ENCODE results near the gene FKBP2.

FKBP2 gene

GRCh38 chr11:64249038-64249437, 8.1 kb downstream of the FKBP2 start:
- Histone ChIP-seq H3K9ac (ENCODE audit: low read length) (no peak overlapping the region), H3K9me3 (ENCODE audit: control insufficient read depth, low read length) (no peaks in the 10 kb centered on the region), H3K36me3 (ENCODE audit: control insufficient read depth, insufficient read depth, low read length) (no peaks in the 10 kb centered on the region), H3K27me3 (ENCODE audit: control insufficient read depth, insufficient read depth, low read length) (peaks cover 5% of the 10 kb centered on the region), H3K4me3 (ENCODE audit: low read length) (no peak overlapping the region), H3K4me1 (ENCODE audit: control insufficient read depth, insufficient read depth, low read length) (peaks cover 47% of the 10 kb centered on the region)

- H3K9me3 ChIP-seq (ENCODE audit: control insufficient read depth, low read length), result no peaks in the 10 kb centered on the region
- H3K4me3 ChIP-seq (ENCODE audit: low read length), result no peak overlapping the region
- H3K36me3 ChIP-seq (ENCODE audit: control insufficient read depth, insufficient read depth, low read length), result peaks cover 2% of the 10 kb centered on the region
- H3K4me1 ChIP-seq (ENCODE audit: control insufficient read depth, insufficient read depth, low read length), result peaks cover 47% of the 10 kb centered on the region
- no peak overlapping the region for H3K9ac ChIP-seq (ENCODE audit: low read length)
- peaks cover 5% of the 10 kb centered on the region for H3K27me3 ChIP-seq (ENCODE audit: control insufficient read depth, insufficient read depth, low read length)
These were observed 8.9 kb downstream of the FKBP2 start for GRCh38 chr11:64249563-64250414.

DNA sequence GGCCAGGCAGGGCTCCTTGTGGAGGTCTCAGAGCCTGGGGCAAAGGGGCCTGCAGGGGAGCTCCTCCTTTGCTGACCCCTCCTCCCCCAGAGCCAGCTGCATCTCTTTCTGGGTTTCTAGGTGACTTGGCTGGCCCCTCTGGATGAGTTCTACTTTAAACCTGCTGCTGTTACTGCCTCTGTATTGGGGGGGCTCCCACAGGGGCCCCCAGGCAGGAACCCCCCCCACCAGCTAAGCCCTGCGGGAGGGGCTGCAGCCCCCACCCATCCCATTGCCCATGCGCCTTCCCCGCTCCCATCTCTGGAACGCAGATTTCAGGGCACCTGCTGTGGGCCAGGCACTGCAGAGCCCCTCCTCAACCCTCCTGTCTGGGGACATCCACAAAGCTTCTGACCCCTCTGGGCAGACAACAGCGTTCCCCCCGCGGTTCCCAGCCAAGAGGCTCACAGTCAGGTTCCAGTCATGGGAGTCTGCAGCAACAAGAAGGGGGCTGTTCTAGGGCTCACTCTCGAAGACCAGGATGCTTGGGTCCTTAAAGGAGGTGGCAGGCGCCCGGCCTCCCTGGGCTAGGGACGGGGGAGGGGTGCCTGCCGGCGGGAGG, 9.6 kb downstream of the FKBP2 start:
- Histone ChIP-seq H3K9me3 (ENCODE audit: control insufficient read depth, low read length) (no peaks in the 10 kb centered on the region), H3K36me3 (ENCODE audit: control insufficient read depth, insufficient read depth, low read length) (peaks cover 8% of the 10 kb centered on the region), H3K4me1 (ENCODE audit: control insufficient read depth, insufficient read depth, low read length) (peaks cover 40% of the 10 kb centered on the region), H3K9ac (ENCODE audit: low read length) (peak overlapping the region; percentile 55), H3K27me3 (ENCODE audit: control insufficient read depth, insufficient read depth, low read length) (peaks cover 5% of the 10 kb centered on the region), H3K4me3 (ENCODE audit: low read length) (peak overlapping the region; percentile 25)

DNA sequence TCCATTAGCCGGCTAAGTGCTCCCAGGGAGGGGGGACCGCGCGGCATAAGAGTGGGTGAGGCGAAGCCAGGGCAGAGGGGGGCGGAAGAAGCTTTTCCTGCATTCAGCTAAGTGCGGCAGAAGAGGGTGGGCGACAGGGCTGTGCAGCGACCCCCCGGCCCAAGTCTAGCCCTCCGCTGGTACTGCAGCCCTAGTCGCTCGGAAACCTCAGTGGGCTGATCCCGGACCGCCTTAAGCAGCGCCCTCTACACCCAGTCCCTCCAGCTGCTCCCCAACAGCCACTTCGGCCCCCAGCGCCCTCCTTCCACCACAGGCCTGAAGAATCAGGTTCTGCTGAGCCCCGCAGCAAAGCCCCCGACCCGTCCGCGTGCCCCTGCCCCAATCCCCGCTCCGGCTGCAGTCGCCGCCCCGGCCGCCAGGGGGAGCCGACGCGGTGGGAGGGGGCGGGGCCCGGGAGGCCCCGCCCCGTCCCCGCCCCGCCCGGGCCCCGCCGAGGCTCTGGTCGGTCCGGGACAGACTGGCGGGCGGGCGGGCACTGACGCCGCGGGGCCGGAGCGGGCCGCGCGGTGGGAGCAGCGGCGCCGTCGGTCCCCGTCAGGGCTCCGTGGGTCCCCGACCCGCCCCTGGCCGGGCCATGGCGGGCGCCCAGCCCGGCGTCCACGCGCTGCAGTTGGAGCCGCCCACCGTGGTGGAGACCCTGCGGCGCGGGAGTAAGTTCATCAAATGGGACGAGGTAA, 10.3 kb downstream of the FKBP2 start, which contains the start of gene PLCB3:
TSS of gene PLCB3 (plus strand) at position 515 of the 737 bp plus-strand sequence. CDS start at position 635, 120 bp downstream.
- Histone ChIP-seq H3K9ac (ENCODE audit: low read length) (peak within 1 kb of the TSS; percentile 72), H3K9me3 (ENCODE audit: control insufficient read depth, low read length) (no peaks in the 10 kb centered on the region), H3K4me3 (ENCODE audit: low read length) (peak within 1 kb of the TSS; percentile 65), H3K36me3 (ENCODE audit: control insufficient read depth, insufficient read depth, low read length) (peaks cover 14% of the 10 kb centered on the region), H3K4me1 (ENCODE audit: control insufficient read depth, insufficient read depth, low read length) (peaks cover 34% of the 10 kb centered on the region), H3K27me3 (ENCODE audit: control insufficient read depth, insufficient read depth, low read length) (peaks cover 5% of the 10 kb centered on the region)

- peaks cover 16% of the 10 kb centered on the region for H3K36me3 ChIP-seq (ENCODE audit: control insufficient read depth, insufficient read depth, low read length)
- H3K9ac ChIP-seq (ENCODE audit: low read length), result peak overlapping the region; percentile 72
- peaks cover 5% of the 10 kb centered on the region for H3K27me3 ChIP-seq (ENCODE audit: control insufficient read depth, insufficient read depth, low read length)
- peaks cover 34% of the 10 kb centered on the region for H3K4me1 ChIP-seq (ENCODE audit: control insufficient read depth, insufficient read depth, low read length)
- H3K4me3 ChIP-seq (ENCODE audit: low read length), result peak overlapping the region; percentile 65
- H3K9me3 ChIP-seq (ENCODE audit: control insufficient read depth, low read length), result no peaks in the 10 kb centered on the region
These were observed 10.8 kb downstream of the FKBP2 start for GRCh38 chr11:64251753-64252002.

- peaks cover 5% of the 10 kb centered on the region for H3K27me3 ChIP-seq (ENCODE audit: control insufficient read depth, insufficient read depth, low read length)
These were observed 11.3 kb downstream of the FKBP2 start for GRCh38 chr11:64252003-64252872.

GRCh38 chr11:64253043-64253442, 12.1 kb downstream of the FKBP2 start:
- H3K9me3 ChIP-seq (ENCODE audit: control insufficient read depth, low read length), result no peaks in the 10 kb centered on the region
- H3K27me3 ChIP-seq (ENCODE audit: control insufficient read depth, insufficient read depth, low read length), result peaks cover 5% of the 10 kb centered on the region
- H3K9ac ChIP-seq (ENCODE audit: low read length), result peak overlapping the region; percentile 72
- no peak overlapping the region for H3K4me3 ChIP-seq (ENCODE audit: low read length)
- peaks cover 16% of the 10 kb centered on the region for H3K36me3 ChIP-seq (ENCODE audit: control insufficient read depth, insufficient read depth, low read length)
- H3K4me1 ChIP-seq (ENCODE audit: control insufficient read depth, insufficient read depth, low read length), result peaks cover 29% of the 10 kb centered on the region

More at GRCh38 chr11:64252003-64252872, 11.3 kb downstream of the FKBP2 start:
- peak overlapping the region; percentile 65 for H3K4me3 ChIP-seq (ENCODE audit: low read length)
- H3K9me3 ChIP-seq (ENCODE audit: control insufficient read depth, low read length), result no peaks in the 10 kb centered on the region
- peaks cover 16% of the 10 kb centered on the region for H3K36me3 ChIP-seq (ENCODE audit: control insufficient read depth, insufficient read depth, low read length)
- H3K4me1 ChIP-seq (ENCODE audit: control insufficient read depth, insufficient read depth, low read length), result peaks cover 34% of the 10 kb centered on the region
- H3K9ac ChIP-seq (ENCODE audit: low read length), result peak overlapping the region; percentile 72

DNA sequence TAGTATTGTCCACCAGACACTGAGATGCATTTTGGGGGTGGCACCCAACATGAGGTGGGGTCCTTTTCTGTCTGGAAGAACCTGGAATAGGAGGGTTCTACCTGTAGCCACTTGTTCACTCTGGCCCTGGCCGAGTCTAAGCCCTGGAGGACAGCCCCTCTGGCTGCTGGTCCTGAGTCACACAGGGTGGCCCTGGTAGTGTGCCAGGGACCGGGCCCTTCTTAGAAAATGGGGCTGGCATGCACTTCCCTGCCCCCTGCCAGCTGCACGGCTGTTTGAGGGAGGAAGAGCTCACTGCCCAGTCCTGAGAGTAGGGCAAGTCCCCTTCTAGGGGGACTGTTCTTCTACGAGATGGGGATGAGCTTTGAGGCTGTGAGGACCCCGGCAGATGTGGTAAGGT, 12.6 kb downstream of the FKBP2 start:
- peaks cover 29% of the 10 kb centered on the region for H3K4me1 ChIP-seq (ENCODE audit: control insufficient read depth, insufficient read depth, low read length)
- H3K27me3 ChIP-seq (ENCODE audit: control insufficient read depth, insufficient read depth, low read length), result peaks cover 5% of the 10 kb centered on the region
- peak overlapping the region; percentile 72 for H3K9ac ChIP-seq (ENCODE audit: low read length)
- H3K36me3 ChIP-seq (ENCODE audit: control insufficient read depth, insufficient read depth, low read length), result peaks cover 16% of the 10 kb centered on the region
- H3K4me3 ChIP-seq (ENCODE audit: low read length), result no peak overlapping the region
- no peaks in the 10 kb centered on the region for H3K9me3 ChIP-seq (ENCODE audit: control insufficient read depth, low read length)

DNA sequence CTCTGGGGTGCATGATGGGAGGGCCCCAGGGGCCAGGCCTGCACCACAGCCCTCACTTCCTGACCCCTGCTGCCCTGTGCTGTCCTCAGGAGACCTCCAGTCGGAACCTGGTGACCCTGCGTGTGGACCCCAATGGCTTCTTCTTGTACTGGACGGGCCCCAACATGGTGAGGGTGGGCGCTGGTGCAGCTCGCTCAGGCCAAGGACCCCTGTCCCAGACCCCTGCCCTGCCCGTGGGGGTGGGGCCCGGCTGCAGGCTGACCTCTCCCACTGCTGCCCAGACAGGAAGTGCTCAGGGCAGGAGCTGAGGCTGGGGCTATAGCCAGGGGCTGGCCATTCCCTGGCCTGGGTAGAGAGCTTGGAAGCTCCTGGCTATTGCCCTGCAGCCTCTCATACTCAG, 13.4 kb downstream of the FKBP2 start:
- Histone ChIP-seq H3K4me1 (ENCODE audit: control insufficient read depth, insufficient read depth, low read length) (peaks cover 29% of the 10 kb centered on the region), H3K9ac (ENCODE audit: low read length) (no peak overlapping the region), H3K4me3 (ENCODE audit: low read length) (no peak overlapping the region), H3K27me3 (ENCODE audit: control insufficient read depth, insufficient read depth, low read length) (peaks cover 5% of the 10 kb centered on the region), H3K9me3 (ENCODE audit: control insufficient read depth, low read length) (no peaks in the 10 kb centered on the region), H3K36me3 (ENCODE audit: control insufficient read depth, insufficient read depth, low read length) (peaks cover 16% of the 10 kb centered on the region)

- Histone ChIP-seq H3K9ac (ENCODE audit: low read length) (no peak overlapping the region), H3K4me3 (ENCODE audit: low read length) (no peak overlapping the region), H3K27me3 (ENCODE audit: control insufficient read depth, insufficient read depth, low read length) (peaks cover 5% of the 10 kb centered on the region), H3K9me3 (ENCODE audit: control insufficient read depth, low read length) (no peaks in the 10 kb centered on the region), H3K4me1 (ENCODE audit: control insufficient read depth, insufficient read depth, low read length) (peaks cover 28% of the 10 kb centered on the region), H3K36me3 (ENCODE audit: control insufficient read depth, insufficient read depth, low read length) (peaks cover 21% of the 10 kb centered on the region)
These were observed 14.5 kb downstream of the FKBP2 start for GRCh38 chr11:64255135-64256128.

All from mucosa of stomach (tissue), 1 donor.